Osteocyte (in vitro differentiated cells): ENCODE data around the gene RXFP1. TPM values are rescaled to one million over a fixed set of nuclear protein-coding genes. Genes with fewer than 3 reads are reported as not detected.
A peak's percentile ranks its signal among the peaks of the same experiment; 100 is the strongest.

Experiments
- DNase-seq: peaks from one replicate; pipeline ENCODE4 v3.0.0; 2021; ENCODE audit warnings: mixed read lengths; ENCODE audit not compliant: unreplicated experiment; ENCODE audit errors: extremely low spot score
- H3K27ac Mint-ChIP-seq: one replicate; pipeline ENCODE4 v1.8.0; 2021; ENCODE audit warnings: mild to moderate bottlenecking, mixed read lengths; ENCODE audit not compliant: unreplicated experiment
- H3K27me3 Mint-ChIP-seq: one replicate; pipeline ENCODE4 v1.8.0; 2021; ENCODE audit warnings: mixed read lengths; ENCODE audit not compliant: unreplicated experiment
- H3K36me3 Mint-ChIP-seq: one replicate; pipeline ENCODE4 v1.8.0; 2021; ENCODE audit warnings: mixed read lengths; ENCODE audit not compliant: unreplicated experiment
- H3K4me1 Mint-ChIP-seq: one replicate; pipeline ENCODE4 v1.8.0; 2021; ENCODE audit warnings: mixed read lengths; ENCODE audit not compliant: unreplicated experiment
- H3K4me3 Mint-ChIP-seq: one replicate; pipeline ENCODE4 v1.8.0; 2021; ENCODE audit warnings: mild to moderate bottlenecking, moderate library complexity, mixed read lengths; ENCODE audit not compliant: unreplicated experiment
- H3K9me3 Mint-ChIP-seq: one replicate; pipeline ENCODE4 v1.8.0; 2021; ENCODE audit warnings: mixed read lengths; ENCODE audit not compliant: unreplicated experiment
- CTCF ChIP-seq: fragments of 200-600 bp; sonication (generic); IDR thresholded peaks from 2 replicates; pipeline ENCODE4 v1.5.0; 2021; ENCODE audit warnings: antibody characterized with exemption, mild to moderate bottlenecking, moderate library complexity
- total RNA-seq: library from RNA; stranded (reverse); gene quantifications from 2 replicates; pipeline ENCODE4 v1.2.1, GENCODE V29; 2021

The RXFP1 gene
- total RNA-seq, 1 donor from 2014 or later: not detected

GRCh38 chr4:158496030-158496741 is 25.5 kb upstream of the RXFP1 start:
- Mint-ChIP-seq H3K27ac (no peak overlapping the region), H3K36me3 (no peaks in the 10 kb centered on the region), H3K9me3 (no peaks in the 10 kb centered on the region), H3K4me3 (no peak overlapping the region), H3K27me3 (peaks cover 29% of the 10 kb centered on the region), H3K4me1 (no peaks in the 10 kb centered on the region)
- TF ChIP-seq CTCF: peak; percentile 38
- DNase-seq: no peak

GRCh38 chr4:158500054-158500453 is 21.6 kb upstream of the RXFP1 start:
- DNase-seq: no peak
- Mint-ChIP-seq H3K36me3 (no peaks in the 10 kb centered on the region), H3K27ac (no peak overlapping the region), H3K4me1 (no peaks in the 10 kb centered on the region), H3K27me3 (peaks cover 16% of the 10 kb centered on the region), H3K9me3 (peaks cover 14% of the 10 kb centered on the region), H3K4me3 (no peak overlapping the region)
- no peak for TF ChIP-seq CTCF

- Mint-ChIP-seq H3K36me3 (no peaks in the 10 kb centered on the region), H3K4me3 (no peak overlapping the region), H3K27me3 (peaks cover 19% of the 10 kb centered on the region), H3K4me1 (no peaks in the 10 kb centered on the region), H3K27ac (no peak overlapping the region), H3K9me3 (no peaks in the 10 kb centered on the region)
- no peak for DNase-seq
- TF ChIP-seq CTCF: no peak
Observed at GRCh38 chr4:158513256-158513655, 8.4 kb upstream of the RXFP1 start.

GRCh38 chr4:158519226-158519625 is 2.5 kb upstream of the RXFP1 start:
- Mint-ChIP-seq H3K4me3 (no peak overlapping the region), H3K4me1 (no peaks in the 10 kb centered on the region), H3K36me3 (no peaks in the 10 kb centered on the region), H3K27ac (no peak overlapping the region), H3K27me3 (peaks cover 16% of the 10 kb centered on the region), H3K9me3 (no peaks in the 10 kb centered on the region)
- no peak for DNase-seq
- TF ChIP-seq CTCF: no peak

GRCh38 chr4:158523990-158524535 is 2.4 kb downstream of the RXFP1 start:
- H3K27ac Mint-ChIP-seq: no peak overlapping the region
- H3K4me3 Mint-ChIP-seq: no peak overlapping the region
- no peaks in the 10 kb centered on the region for H3K4me1 Mint-ChIP-seq
- H3K9me3 Mint-ChIP-seq: no peaks in the 10 kb centered on the region
- no peak for TF ChIP-seq CTCF
- H3K27me3 Mint-ChIP-seq: peaks cover 21% of the 10 kb centered on the region
- DNase-seq: no peak
- H3K36me3 Mint-ChIP-seq: no peaks in the 10 kb centered on the region
